ENCODE measurements around the gene CREBBP. TPM values are rescaled to one million over a fixed set of nuclear protein-coding genes. Genes with fewer than 3 reads are reported as not detected.
"Not testable (repeated sequence)": the region's sequence is repeated elsewhere in the genome, so short reads cannot be mapped to it uniquely, and the experiment has no call there.

CREBBP gene
- total RNA-seq, 2 donors from 2014 or later: 57.1 to 63.1 TPM

DNA sequence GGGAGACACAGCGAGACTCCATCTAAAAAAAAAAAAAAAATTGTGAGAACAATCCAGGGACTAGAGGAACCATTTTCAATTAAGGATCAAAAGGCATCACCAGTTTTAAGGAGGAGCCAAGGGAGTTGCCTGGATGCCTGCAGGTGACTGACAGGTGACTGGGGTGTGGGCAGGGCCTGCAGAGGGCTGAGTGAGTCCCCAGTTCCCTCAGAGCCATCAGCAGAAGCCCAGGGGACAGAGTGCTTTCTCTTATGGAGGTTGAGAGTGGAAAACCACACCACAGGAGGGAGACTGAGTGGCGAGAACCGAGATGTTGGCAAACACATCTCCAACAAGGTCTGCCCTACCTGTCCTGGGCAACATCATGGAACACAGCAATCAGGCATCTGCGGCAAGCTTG, 27.1 kb upstream of the CREBBP start:
- H3K9me3 Mint-ChIP-seq: no peaks in the 10 kb centered on the region
- H3K27ac Mint-ChIP-seq: no peak overlapping the region
- no peaks in the 10 kb centered on the region for H3K4me1 Mint-ChIP-seq (ENCODE audit: low read depth)
- H3K36me3 Mint-ChIP-seq (ENCODE audit: insufficient read depth in 2 of 2): no peaks in the 10 kb centered on the region
- DNase-seq: no peak
- H3K27me3 Mint-ChIP-seq (ENCODE audit: low read depth): no peaks in the 10 kb centered on the region
- ATAC-seq (replicated peaks in 1 of 2): no peak
- H3K4me3 Mint-ChIP-seq: no peak overlapping the region

GRCh38 chr16:3906363-3906762, 25.9 kb upstream of the CREBBP start:
- no peaks in the 10 kb centered on the region for H3K4me1 Mint-ChIP-seq (ENCODE audit: low read depth)
- H3K27me3 Mint-ChIP-seq (ENCODE audit: low read depth): no peaks in the 10 kb centered on the region
- no peak overlapping the region for H3K27ac Mint-ChIP-seq
- DNase-seq: no peak
- no peak for ATAC-seq (replicated peaks in 1 of 2)
- H3K36me3 Mint-ChIP-seq (ENCODE audit: insufficient read depth in 2 of 2): no peaks in the 10 kb centered on the region
- no peaks in the 10 kb centered on the region for H3K9me3 Mint-ChIP-seq
- H3K4me3 Mint-ChIP-seq: no peak overlapping the region

DNA sequence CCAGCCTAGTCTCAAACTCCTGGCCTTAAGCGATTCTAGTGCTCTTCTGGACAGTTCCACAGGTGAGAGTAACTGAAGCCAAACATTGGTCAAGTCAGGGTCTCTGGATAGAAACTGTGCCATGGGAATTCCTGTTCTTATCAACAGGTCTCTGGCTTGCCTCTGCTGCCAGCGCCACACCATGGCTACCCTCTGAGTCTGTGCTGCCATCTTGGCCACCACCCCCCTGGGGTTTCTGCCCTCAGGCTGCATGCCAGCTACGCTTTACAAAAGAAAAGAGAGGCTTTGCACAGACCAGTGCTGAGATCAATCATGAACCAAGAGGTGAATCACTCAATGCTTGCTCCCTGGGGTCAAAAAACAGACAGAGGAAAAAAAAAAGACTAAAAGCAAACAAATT, 24.4 kb upstream of the CREBBP start:
- no peak for DNase-seq
- H3K4me3 Mint-ChIP-seq: no peak overlapping the region
- H3K27ac Mint-ChIP-seq: no peak overlapping the region
- H3K36me3 Mint-ChIP-seq (ENCODE audit: insufficient read depth in 2 of 2): no peaks in the 10 kb centered on the region
- ATAC-seq (replicated peaks in 1 of 2): no peak
- no peaks in the 10 kb centered on the region for H3K9me3 Mint-ChIP-seq
- no peaks in the 10 kb centered on the region for H3K4me1 Mint-ChIP-seq (ENCODE audit: low read depth)
- no peaks in the 10 kb centered on the region for H3K27me3 Mint-ChIP-seq (ENCODE audit: low read depth)

DNA sequence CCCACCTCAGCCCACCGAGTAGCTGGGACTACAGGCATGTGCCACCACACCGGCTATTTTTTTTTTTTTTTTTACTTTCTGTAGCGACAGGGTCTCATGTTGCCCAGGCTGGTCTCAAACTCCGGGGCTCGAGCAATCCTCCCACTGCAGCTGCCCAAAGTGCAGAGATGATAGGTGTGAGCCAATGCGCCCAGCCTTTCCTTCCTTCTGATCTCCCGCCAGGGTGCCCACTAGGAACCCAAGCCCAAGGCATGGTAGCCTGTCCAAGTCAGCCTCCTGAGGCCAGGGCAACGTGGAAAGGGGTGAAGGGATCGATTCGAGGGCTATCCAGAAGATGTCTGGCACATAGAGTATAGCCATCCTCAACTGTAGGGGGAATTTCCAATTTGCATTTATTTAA, 9.6 kb upstream of the CREBBP start:
- Mint-ChIP-seq H3K4me1 (ENCODE audit: low read depth) (no peaks in the 10 kb centered on the region), H3K27ac (no peak overlapping the region), H3K27me3 (ENCODE audit: low read depth) (peaks cover 13% of the 10 kb centered on the region), H3K4me3 (no peak overlapping the region), H3K9me3 (peaks cover 1 to 5% of the 10 kb centered on the region in 2 donors), H3K36me3 (ENCODE audit: insufficient read depth in 2 of 2) (no peaks in the 10 kb centered on the region)
- ATAC-seq (replicated peaks in 1 of 2): no peak
- DNase-seq: no peak

GRCh38 chr16:3889059-3889458, 8.5 kb upstream of the CREBBP start:
- Mint-ChIP-seq H3K36me3 (ENCODE audit: insufficient read depth in 2 of 2) (no peaks in the 10 kb centered on the region), H3K27me3 (ENCODE audit: low read depth) (peaks cover 14% of the 10 kb centered on the region), H3K4me3 (no peak overlapping the region), H3K9me3 (peaks cover 0 to 3% of the 10 kb centered on the region in 2 donors), H3K4me1 (ENCODE audit: low read depth) (no peaks in the 10 kb centered on the region), H3K27ac (no peak overlapping the region)
- DNase-seq: no peak
- ATAC-seq (replicated peaks in 1 of 2): no peak

- H3K27ac Mint-ChIP-seq; H3K9me3 Mint-ChIP-seq; ATAC-seq (replicated peaks in 1 of 2); H3K36me3 Mint-ChIP-seq (ENCODE audit: insufficient read depth in 2 of 2); DNase-seq; H3K4me3 Mint-ChIP-seq; H3K4me1 Mint-ChIP-seq (ENCODE audit: low read depth): not testable (repeated sequence)
- H3K27me3 Mint-ChIP-seq (ENCODE audit: low read depth): peaks cover 21% of the 10 kb centered on the region
Observed at GRCh38 chr16:3885999-3886398, 5.5 kb upstream of the CREBBP start.

GRCh38 chr16:3884398-3884797, 3.9 kb upstream of the CREBBP start:
- Mint-ChIP-seq H3K36me3 (ENCODE audit: insufficient read depth in 2 of 2) (peaks cover 0 to under 1% of the 10 kb centered on the region in 2 donors), H3K27me3 (ENCODE audit: low read depth) (peaks cover 21% of the 10 kb centered on the region), H3K27ac (no peak overlapping the region), H3K4me1 (ENCODE audit: low read depth) (peaks cover 5% of the 10 kb centered on the region), H3K4me3 (no peak overlapping the region), H3K9me3 (peaks cover 0 to 3% of the 10 kb centered on the region in 2 donors)
- no peak for DNase-seq
- no peak for ATAC-seq (replicated peaks in 1 of 2)

DNA sequence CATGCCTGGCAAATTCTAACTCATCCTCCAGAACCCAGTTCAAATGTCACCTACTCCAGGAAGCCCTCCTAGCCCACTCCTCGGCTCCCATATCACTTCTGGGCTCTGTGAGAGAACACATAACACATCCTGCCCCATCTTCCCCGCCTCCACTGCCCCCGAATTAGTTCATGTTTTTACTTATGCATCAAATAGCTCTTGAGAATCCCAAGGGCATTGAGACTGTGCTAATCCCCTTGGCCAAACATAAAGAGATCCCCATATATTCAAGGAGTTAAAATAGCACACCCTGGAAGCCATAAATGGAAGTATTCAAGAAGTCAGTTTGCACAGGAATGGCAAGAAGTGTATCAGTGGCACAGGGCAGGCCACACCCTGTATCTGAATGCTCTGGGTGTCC, 2.0 kb upstream of the CREBBP start:
- H3K27ac Mint-ChIP-seq: peak overlapping the region; percentile 73

GRCh38 chr16:3881499-3881990, 1.0 kb upstream of the CREBBP start:
- ATAC-seq (replicated peaks in 1 of 2) (no peak), DNase-seq (peak in 1 of 2 donors; percentile 25)
- peak overlapping the region; percentile 73 for H3K27ac Mint-ChIP-seq
- H3K9me3 Mint-ChIP-seq: peaks cover 0 to 3% of the 10 kb centered on the region in 2 donors
- peak overlapping the region; percentile 84 to 85 for H3K4me3 Mint-ChIP-seq
- H3K27me3 Mint-ChIP-seq (ENCODE audit: low read depth): peaks cover 21% of the 10 kb centered on the region
- peaks cover 33% of the 10 kb centered on the region for H3K4me1 Mint-ChIP-seq (ENCODE audit: low read depth)
- H3K36me3 Mint-ChIP-seq (ENCODE audit: insufficient read depth in 2 of 2): peaks cover 6 to 14% of the 10 kb centered on the region in 2 donors

More for the DNA sequence above, 2.0 kb upstream of the CREBBP start:
- DNase-seq (no peak), ATAC-seq (replicated peaks in 1 of 2) (no peak)
- H3K4me3 Mint-ChIP-seq: peak overlapping the region; percentile 84 to 85
- H3K4me1 Mint-ChIP-seq (ENCODE audit: low read depth): peaks cover 23% of the 10 kb centered on the region
- H3K9me3 Mint-ChIP-seq: peaks cover 0 to 3% of the 10 kb centered on the region in 2 donors
- peaks cover 21% of the 10 kb centered on the region for H3K27me3 Mint-ChIP-seq (ENCODE audit: low read depth)
- peaks cover 6 to 11% of the 10 kb centered on the region in 2 donors for H3K36me3 Mint-ChIP-seq (ENCODE audit: insufficient read depth in 2 of 2)

GRCh38 chr16:3879887-3880564, 487 bp downstream of the CREBBP start:
- peak; percentile 81 to 83 for DNase-seq
- Mint-ChIP-seq H3K36me3 (ENCODE audit: insufficient read depth in 2 of 2) (peaks cover 6 to 14% of the 10 kb centered on the region in 2 donors), H3K27me3 (ENCODE audit: low read depth) (peaks cover 21% of the 10 kb centered on the region), H3K4me3 (peak overlapping the region; percentile 90), H3K27ac (no peak overlapping the region), H3K4me1 (ENCODE audit: low read depth) (peaks cover 48% of the 10 kb centered on the region), H3K9me3 (no peaks in the 10 kb centered on the region)
- ATAC-seq (replicated peaks in 1 of 2): peak; percentile 61 to 69

- H3K9me3 Mint-ChIP-seq: no peaks in the 10 kb centered on the region
- DNase-seq: peak; percentile 34 to 37
- ATAC-seq (replicated peaks in 1 of 2): peak; percentile 15 to 27
- peak overlapping the region; percentile 90 for H3K4me3 Mint-ChIP-seq
- H3K27ac Mint-ChIP-seq: peak overlapping the region; percentile 76
- peaks cover 50% of the 10 kb centered on the region for H3K4me1 Mint-ChIP-seq (ENCODE audit: low read depth)
- peaks cover 21% of the 10 kb centered on the region for H3K27me3 Mint-ChIP-seq (ENCODE audit: low read depth)
- peaks cover 6 to 14% of the 10 kb centered on the region in 2 donors for H3K36me3 Mint-ChIP-seq (ENCODE audit: insufficient read depth in 2 of 2)
Observed at GRCh38 chr16:3879258-3879886, 1.1 kb downstream of the CREBBP start.

DNA sequence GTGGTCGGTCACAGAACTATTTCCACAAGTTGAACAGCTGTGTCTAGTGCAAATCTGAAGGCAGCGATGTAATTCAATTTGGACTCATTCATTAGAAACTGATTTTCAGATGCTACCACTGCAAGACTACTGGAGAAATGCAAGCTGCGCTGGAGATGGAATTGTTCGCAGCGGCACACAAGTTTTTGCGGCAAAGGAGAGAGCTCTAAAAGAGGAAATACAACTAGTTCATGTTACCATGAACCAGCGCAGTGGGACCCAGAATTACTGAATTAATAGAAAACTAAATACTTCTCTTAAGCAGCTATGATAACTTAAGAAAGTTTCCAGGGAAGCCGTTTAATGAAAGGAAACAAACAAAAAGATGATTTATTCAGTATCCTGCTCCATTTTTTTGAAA, 1.9 kb downstream of the CREBBP start:
- Mint-ChIP-seq H3K4me3 (peak overlapping the region; percentile 90), H3K27me3 (ENCODE audit: low read depth) (peaks cover 15% of the 10 kb centered on the region), H3K4me1 (ENCODE audit: low read depth) (peaks cover 56% of the 10 kb centered on the region), H3K36me3 (ENCODE audit: insufficient read depth in 2 of 2) (peaks cover 6 to 14% of the 10 kb centered on the region in 2 donors), H3K27ac (peak overlapping the region; percentile 76), H3K9me3 (no peaks in the 10 kb centered on the region)
- ATAC-seq (replicated peaks in 1 of 2) (no peak), DNase-seq (no peak)

- no peak overlapping the region for H3K27ac Mint-ChIP-seq
- peaks cover 1% of the 10 kb centered on the region for H3K27me3 Mint-ChIP-seq (ENCODE audit: low read depth)
- H3K9me3 Mint-ChIP-seq: no peaks in the 10 kb centered on the region
- peaks cover 73% of the 10 kb centered on the region for H3K4me1 Mint-ChIP-seq (ENCODE audit: low read depth)
- no peak for DNase-seq
- H3K36me3 Mint-ChIP-seq (ENCODE audit: insufficient read depth in 2 of 2): peaks cover 6 to 14% of the 10 kb centered on the region in 2 donors
- no peak for ATAC-seq (replicated peaks in 1 of 2)
- peak overlapping the region; percentile 3 to 90 for H3K4me3 Mint-ChIP-seq
Observed at GRCh38 chr16:3876695-3877094, 3.8 kb downstream of the CREBBP start.
